ENCODE results near the gene PPP2R3B.
A peak's percentile ranks its signal among the peaks of the same experiment; 100 is the strongest.
"Not testable (repeated sequence)": the region's sequence is repeated elsewhere in the genome, so short reads cannot be mapped to it uniquely, and the experiment has no call there.

PPP2R3B gene

GRCh38 chrX:324664-325063 is 62.0 kb downstream of the PPP2R3B start:
- H2BK120ac ChIP-seq (ENCODE audit: low read depth, low read length), result not testable (repeated sequence)

GRCh38 chrX:323721-324628 is 62.7 kb downstream of the PPP2R3B start:
- Histone ChIP-seq H2BK15ac (ENCODE audit: low read depth, poor library complexity, severe bottlenecking) (no peak overlapping the region), H3K9me3 (ENCODE audit: control insufficient read depth, low read length) (no peaks in the 10 kb centered on the region), H3K4ac (ENCODE audit: low read depth in 1 of 2, low read length in 2 of 2) (peak overlapping the region in 1 of 2 experiments; percentile 35), H3K27me3 (ENCODE audit: control insufficient read depth in 1 of 2, insufficient read depth in 1 of 2, low read length in 2 of 2) (peaks cover 0 to 5% of the 10 kb centered on the region in 2 experiments), H3K9ac (ENCODE audit: low read length) (no peak overlapping the region), H2BK120ac (ENCODE audit: low read depth, low read length) (no peak overlapping the region), H3K14ac (ENCODE audit: low read length in 2 of 2) (no peak overlapping the region), H3K18ac (ENCODE audit: low read depth in 1 of 2, low read length in 2 of 2) (no peak overlapping the region), H3K4me1 (ENCODE audit: control insufficient read depth, insufficient read depth, low read depth, low read length) (peaks cover 15% of the 10 kb centered on the region), H3K4me2 (ENCODE audit: low read length, poor library complexity, severe bottlenecking) (no peak overlapping the region), H2BK12ac (ENCODE audit: low read length in 2 of 2) (no peak overlapping the region), H3K4me3 (ENCODE audit: insufficient read depth in 1 of 2, low read depth in 1 of 2, low read length in 2 of 2) (no peak overlapping the region), H3K79me1 (replicated peaks; ENCODE audit: low read length, poor library complexity, severe bottlenecking) (peaks cover 11% of the 10 kb centered on the region), H4K91ac (ENCODE audit: low read length) (peak overlapping the region; percentile 86), H2AFZ (ENCODE audit: low read depth, low read length) (no peak overlapping the region), H2AK5ac (ENCODE audit: low read length, severe bottlenecking) (no peak overlapping the region), H2BK5ac (ENCODE audit: low read depth, low read length, poor library complexity, severe bottlenecking) (no peak overlapping the region), H3K36me3 (ENCODE audit: control insufficient read depth in 1 of 2, insufficient read depth in 2 of 2, low read depth in 1 of 2, low read length in 2 of 2) (no peaks in the 10 kb centered on the region), H3K23ac (ENCODE audit: low read length in 2 of 2) (no peak overlapping the region), H3K27ac (ENCODE audit: low read length, poor library complexity, severe bottlenecking) (no peak overlapping the region), H4K8ac (ENCODE audit: low read length) (no peak overlapping the region)
- peak; percentile 56 for DNase-seq
- 80% methylated on average over 33 of the region's 38 CpGs for WGBS

More at GRCh38 chrX:324664-325063, 62.0 kb downstream of the PPP2R3B start:
- H2BK5ac ChIP-seq (ENCODE audit: low read depth, low read length, poor library complexity, severe bottlenecking); H2BK15ac ChIP-seq (ENCODE audit: low read depth, poor library complexity, severe bottlenecking); H3K79me1 ChIP-seq (replicated peaks; ENCODE audit: low read length, poor library complexity, severe bottlenecking); H2AFZ ChIP-seq (ENCODE audit: low read depth, low read length); H2BK12ac ChIP-seq (ENCODE audit: low read length in 2 of 2); H3K14ac ChIP-seq (ENCODE audit: low read length in 2 of 2); H4K8ac ChIP-seq (ENCODE audit: low read length); H3K4me2 ChIP-seq (ENCODE audit: low read length, poor library complexity, severe bottlenecking); H3K9me3 ChIP-seq (ENCODE audit: control insufficient read depth, low read length); H3K9ac ChIP-seq (ENCODE audit: low read length); H3K18ac ChIP-seq (ENCODE audit: low read depth in 1 of 2, low read length in 2 of 2); H3K4ac ChIP-seq (ENCODE audit: low read depth in 1 of 2, low read length in 2 of 2); H3K27ac ChIP-seq (ENCODE audit: low read length, poor library complexity, severe bottlenecking); H3K36me3 ChIP-seq (ENCODE audit: control insufficient read depth in 1 of 2, insufficient read depth in 2 of 2, low read depth in 1 of 2, low read length in 2 of 2); H2AK5ac ChIP-seq (ENCODE audit: low read length, severe bottlenecking); H3K4me3 ChIP-seq (ENCODE audit: insufficient read depth in 1 of 2, low read depth in 1 of 2, low read length in 2 of 2); DNase-seq; H3K27me3 ChIP-seq (ENCODE audit: control insufficient read depth in 1 of 2, insufficient read depth in 1 of 2, low read length in 2 of 2); H3K23ac ChIP-seq (ENCODE audit: low read length in 2 of 2); H4K91ac ChIP-seq (ENCODE audit: low read length): not testable (repeated sequence)
- peaks cover 15% of the 10 kb centered on the region for H3K4me1 ChIP-seq (ENCODE audit: control insufficient read depth, insufficient read depth, low read depth, low read length)
- 95% methylated on average over 14 of the region's 14 CpGs for WGBS

GRCh38 chrX:320126-320783 is 66.5 kb downstream of the PPP2R3B start:
- H2BK12ac ChIP-seq (ENCODE audit: low read length in 2 of 2), result peak overlapping the region; percentile 10 to 39
- H3K4me1 ChIP-seq (ENCODE audit: control insufficient read depth, insufficient read depth, low read depth, low read length), result peaks cover 22% of the 10 kb centered on the region
- H4K8ac ChIP-seq (ENCODE audit: low read length), result peak overlapping the region; percentile 77
- no peak overlapping the region for H2AFZ ChIP-seq (ENCODE audit: low read depth, low read length)
- H3K79me1 ChIP-seq (replicated peaks; ENCODE audit: low read length, poor library complexity, severe bottlenecking), result peaks cover 19% of the 10 kb centered on the region
- peaks cover 11 to 16% of the 10 kb centered on the region in 2 experiments for H3K36me3 ChIP-seq (ENCODE audit: control insufficient read depth in 1 of 2, insufficient read depth in 2 of 2, low read depth in 1 of 2, low read length in 2 of 2)
- DNase-seq, result peak; percentile 28
- H2BK15ac ChIP-seq (ENCODE audit: low read depth, poor library complexity, severe bottlenecking), result peak overlapping the region; percentile 69
- peak overlapping the region; percentile 89 to 96 for H3K4me3 ChIP-seq (ENCODE audit: insufficient read depth in 1 of 2, low read depth in 1 of 2, low read length in 2 of 2)
- H3K27ac ChIP-seq (ENCODE audit: low read length, poor library complexity, severe bottlenecking), result no peak overlapping the region
- peaks cover 0 to 5% of the 10 kb centered on the region in 2 experiments for H3K27me3 ChIP-seq (ENCODE audit: control insufficient read depth in 1 of 2, insufficient read depth in 1 of 2, low read length in 2 of 2)
- WGBS, result 6% methylated on average over 24 of the region's 24 CpGs
- peak overlapping the region; percentile 92 to 100 for H3K18ac ChIP-seq (ENCODE audit: low read depth in 1 of 2, low read length in 2 of 2)
- peak overlapping the region; percentile 96 for H3K9ac ChIP-seq (ENCODE audit: low read length)
- peak overlapping the region; percentile 59 for H2AK5ac ChIP-seq (ENCODE audit: low read length, severe bottlenecking)
- peak overlapping the region; percentile 83 for H4K91ac ChIP-seq (ENCODE audit: low read length)
- peak overlapping the region; percentile 79 for H2BK5ac ChIP-seq (ENCODE audit: low read depth, low read length, poor library complexity, severe bottlenecking)
- no peaks in the 10 kb centered on the region for H3K9me3 ChIP-seq (ENCODE audit: control insufficient read depth, low read length)
- peak overlapping the region; percentile 96 to 97 for H3K14ac ChIP-seq (ENCODE audit: low read length in 2 of 2)
- peak overlapping the region; percentile 99 for H3K4me2 ChIP-seq (ENCODE audit: low read length, poor library complexity, severe bottlenecking)
- H3K4ac ChIP-seq (ENCODE audit: low read depth in 1 of 2, low read length in 2 of 2), result peak overlapping the region; percentile 98
- peak overlapping the region; percentile 66 to 90 for H3K23ac ChIP-seq (ENCODE audit: low read length in 2 of 2)
- H2BK120ac ChIP-seq (ENCODE audit: low read depth, low read length), result peak overlapping the region; percentile 99

Data from mesenchymal stem cell (in vitro differentiated cells and primary cell).